Activated T-cell treated with anti-CD3 and anti-CD28 coated beads, Interleukin-2, amount 50 U/mL, for 1 hour (primary cell): Measurements from ENCODE around the gene MEF2C.
"Not testable (repeated sequence)": the region's sequence is repeated elsewhere in the genome, so short reads cannot be mapped to it uniquely, and the experiment has no call there.

ENCODE experiments used
- DNase-seq: peaks from one replicate; pipeline ENCODE4 v3.0.0-alpha.2; 2020

Gene MEF2C

GRCh38 chr5:88883059-88883835 is at the start of gene MEF2C:
MEF2C (minus strand) TSS chr5:88883184; CDS start chr5:88823788, 59,396 bp downstream.
- no peak for DNase-seq

GRCh38 chr5:88932541-88932940 is 49.6 kb upstream of the MEF2C start:
- DNase-seq = no peak

- no peak for DNase-seq
Observed at GRCh38 chr5:88930335-88930734, 47.4 kb upstream of the MEF2C start.

GRCh38 chr5:88929385-88929784 is 46.4 kb upstream of the MEF2C start:
- DNase-seq = no peak

- no peak for DNase-seq
Observed at GRCh38 chr5:88926774-88927173, 43.8 kb upstream of the MEF2C start.

GRCh38 chr5:88925692-88926490 is 42.9 kb upstream of the MEF2C start:
- no peak for DNase-seq

GRCh38 chr5:88924330-88924657 is 41.3 kb upstream of the MEF2C start:
- DNase-seq = no peak

- no peak for DNase-seq
Observed at GRCh38 chr5:88923623-88924329, 40.8 kb upstream of the MEF2C start.

- not testable (repeated sequence) for DNase-seq
Observed at GRCh38 chr5:88912743-88913142, 29.8 kb upstream of the MEF2C start.

- not testable (repeated sequence) for DNase-seq
Observed at GRCh38 chr5:88911059-88911572, 28.1 kb upstream of the MEF2C start.

- DNase-seq = not testable (repeated sequence)
Observed at GRCh38 chr5:88904478-88904877, 21.5 kb upstream of the MEF2C start.

- DNase-seq = not testable (repeated sequence)
Observed at GRCh38 chr5:88903966-88904365, 21.0 kb upstream of the MEF2C start.

- DNase-seq = not testable (repeated sequence)
Observed at GRCh38 chr5:88901077-88901476, 18.1 kb upstream of the MEF2C start.

GRCh38 chr5:88899096-88899737 is 16.2 kb upstream of the MEF2C start:
- DNase-seq = no peak

- no peak for DNase-seq
Observed at GRCh38 chr5:88897748-88898147, 14.8 kb upstream of the MEF2C start.

GRCh38 chr5:88895681-88896501 is 12.9 kb upstream of the MEF2C start:
- no peak for DNase-seq

GRCh38 chr5:88892669-88893068 is 9.7 kb upstream of the MEF2C start:
- no peak for DNase-seq

GRCh38 chr5:88890070-88890781 is 7.2 kb upstream of the MEF2C start:
- DNase-seq = no peak

- DNase-seq = no peak
Observed at GRCh38 chr5:88889189-88890069, 6.4 kb upstream of the MEF2C start.

GRCh38 chr5:88888848-88889188 is 5.8 kb upstream of the MEF2C start:
- no peak for DNase-seq
